H9 (cell line): Measurements from ENCODE around the gene DEFB116. TPM values are rescaled to one million over a fixed set of nuclear protein-coding genes. Genes with fewer than 3 reads are reported as not detected.

Source experiments
- DNase-seq: peaks from one replicate; pipeline ENCODE4 v3.0.0-alpha.2; 2017
- H2AFZ ChIP-seq: one replicate; pipeline ENCODE4 v1.6.1; 2013; ENCODE audit warnings: mild to moderate bottlenecking, low read length, control low read depth, moderate library complexity
- H2AK5ac ChIP-seq: 2 replicates; pipeline ENCODE4 v1.6.1; 2013; ENCODE audit warnings: low read length, control low read depth, mixed read lengths; ENCODE audit not compliant: insufficient read length
- H2BK120ac ChIP-seq: one replicate; pipeline ENCODE4 v1.6.1; 2013; ENCODE audit warnings: low read depth, mild to moderate bottlenecking, low read length, control low read depth, inconsistent platforms; ENCODE audit not compliant: poor library complexity, severe bottlenecking
- H2BK12ac ChIP-seq: 2 replicates; pipeline ENCODE4 v1.6.1; 2013; ENCODE audit warnings: low read length, control low read depth, mixed read lengths, low read depth; ENCODE audit not compliant: insufficient read length
- H2BK15ac ChIP-seq: 2 replicates; pipeline ENCODE4 v1.6.1; 2013; ENCODE audit warnings: low read depth, low read length, control low read depth
- H2BK20ac ChIP-seq: one replicate; pipeline ENCODE4 v1.6.1; 2013; ENCODE audit warnings: low read depth, mild to moderate bottlenecking, low read length, control low read depth, inconsistent platforms; ENCODE audit not compliant: poor library complexity, severe bottlenecking
- H2BK5ac ChIP-seq: 2 replicates; pipeline ENCODE4 v1.6.1; 2013; ENCODE audit warnings: low read length, control low read depth, mixed read lengths; ENCODE audit not compliant: insufficient read length
- H3K14ac ChIP-seq: 2 replicates; pipeline ENCODE4 v1.6.1; 2013; ENCODE audit warnings: low read length, control low read depth; ENCODE audit not compliant: insufficient read depth
- H3K18ac ChIP-seq: 2 replicates; pipeline ENCODE4 v1.6.1; 2013; ENCODE audit warnings: low read depth, mild to moderate bottlenecking, mixed read lengths, low read length, control low read depth; ENCODE audit not compliant: insufficient read length
- H3K23ac ChIP-seq: 2 replicates; pipeline ENCODE4 v1.6.1; 2013; ENCODE audit warnings: low read length, control low read depth, mixed read lengths, low read depth; ENCODE audit not compliant: insufficient read length
- H3K23me2 ChIP-seq: 2 replicates; pipeline ENCODE4 v1.6.1; 2013; ENCODE audit warnings: low read depth, mild to moderate bottlenecking, mixed read lengths, low read length, control low read depth; ENCODE audit not compliant: insufficient read length, poor library complexity, severe bottlenecking
- H3K27ac ChIP-seq: 2 replicates; pipeline ENCODE4 v1.5.1; 2013; ENCODE audit warnings: low read length, control low read depth, mixed read lengths, low read depth; ENCODE audit not compliant: insufficient read length
- H3K27me3 ChIP-seq: 2 replicates; pipeline ENCODE4 v1.6.1; 2013; ENCODE audit warnings: low read length, control low read depth, inconsistent platforms; ENCODE audit not compliant: insufficient read depth
- H3K4ac ChIP-seq: 2 replicates; pipeline ENCODE4 v1.6.1; 2013; ENCODE audit warnings: low read depth, mild to moderate bottlenecking, control low read depth, inconsistent platforms, low read length, moderate library complexity
- H3K4me1 ChIP-seq: 2 replicates; pipeline ENCODE4 v1.6.1; 2013; ENCODE audit warnings: low read length, control low read depth, inconsistent platforms; ENCODE audit not compliant: insufficient read depth
- H3K4me2 ChIP-seq: 2 replicates; pipeline ENCODE4 v1.6.1; 2013; ENCODE audit warnings: low read length, control low read depth, mixed read lengths; ENCODE audit not compliant: insufficient read length, insufficient read depth
- H3K56ac ChIP-seq: 2 replicates; pipeline ENCODE4 v1.6.1; 2013; ENCODE audit warnings: low read depth, mild to moderate bottlenecking, mixed read lengths, low read length, control low read depth; ENCODE audit not compliant: insufficient read length
- H3K79me1 ChIP-seq: 2 replicates; pipeline ENCODE4 v1.6.1; 2013; ENCODE audit warnings: low read depth, mild to moderate bottlenecking, moderate library complexity, low read length, control low read depth, inconsistent platforms; ENCODE audit not compliant: insufficient read depth, poor library complexity, severe bottlenecking
- H3K79me2 ChIP-seq: 2 replicates; pipeline ENCODE4 v1.6.1; 2013; ENCODE audit warnings: low read length, control low read depth, inconsistent platforms; ENCODE audit not compliant: insufficient read depth
- H3K9ac ChIP-seq: 2 replicates; pipeline ENCODE4 v1.6.1; 2013; ENCODE audit warnings: low read length, control low read depth, mixed read lengths; ENCODE audit not compliant: insufficient read length; ENCODE audit errors: extremely low read depth
- H3K9me3 ChIP-seq: one replicate; pipeline ENCODE4 v1.6.1; 2013; ENCODE audit warnings: low read depth, low read length, inconsistent platforms; ENCODE audit not compliant: control insufficient read depth
- H3T11ph ChIP-seq: one replicate; pipeline ENCODE4 v1.6.1; 2013; ENCODE audit warnings: mild to moderate bottlenecking, low read length, control low read depth, inconsistent platforms
- H4K20me1 ChIP-seq: one replicate; pipeline ENCODE4 v1.6.1; 2013; ENCODE audit not compliant: control insufficient read depth, insufficient read length, insufficient read depth
- H4K5ac ChIP-seq: 2 replicates; pipeline ENCODE4 v1.6.1; 2013; ENCODE audit warnings: low read depth, mild to moderate bottlenecking, mixed read lengths, low read length, control low read depth; ENCODE audit not compliant: insufficient read length
- H4K8ac ChIP-seq: replicated peaks from 2 replicates; pipeline ENCODE4 v1.6.1; 2013; ENCODE audit warnings: low read length, control low read depth, mixed read lengths, low read depth; ENCODE audit not compliant: insufficient read length
- H4K91ac ChIP-seq: 2 replicates; pipeline ENCODE4 v1.6.1; 2013; ENCODE audit warnings: low read depth, mild to moderate bottlenecking, moderate library complexity, mixed read lengths, low read length, control low read depth; ENCODE audit not compliant: insufficient read length
- H3K27ac Mint-ChIP-seq, 3 experiments: 2 replicates in 2 of 3; 3 replicates in 1 of 3; pipeline ENCODE4 v1.8.0; 2020 to 2021; ENCODE audit warnings: mixed read lengths in 3 of 3, mild to moderate bottlenecking in 1 of 3, moderate library complexity in 1 of 3
- H3K27me3 Mint-ChIP-seq: 2 replicates; pipeline ENCODE4 v1.8.0; 2021; ENCODE audit warnings: low read depth, mild to moderate bottlenecking, moderate library complexity, mixed read lengths
- H3K36me3 Mint-ChIP-seq, 3 experiments: 2 replicates in 2 of 3; 3 replicates in 1 of 3; pipeline ENCODE4 v1.8.0; 2020 to 2021; ENCODE audit warnings: low read depth in 3 of 3, mixed read lengths in 3 of 3; ENCODE audit not compliant: insufficient read depth in 1 of 3
- H3K4me1 Mint-ChIP-seq, 2 experiments: 2 replicates each; pipeline ENCODE4 v1.8.0; 2020; ENCODE audit warnings: mixed read lengths in 2 of 2
- H3K4me3 Mint-ChIP-seq, 2 experiments: 2 replicates in 1 of 2; 3 replicates in 1 of 2; pipeline ENCODE4 v1.8.0; 2020 to 2021; ENCODE audit warnings: mild to moderate bottlenecking in 2 of 2, mixed read lengths in 2 of 2, moderate library complexity in 1 of 2
- H3K9me3 Mint-ChIP-seq, 2 experiments: 2 replicates in 1 of 2; 3 replicates in 1 of 2; pipeline ENCODE4 v1.8.0; 2020; ENCODE audit warnings: mild to moderate bottlenecking in 2 of 2, mixed read lengths in 2 of 2, moderate library complexity in 1 of 2
- WGBS: extraction: QIAGEN DNeasy Blood & Tissue Kit; methylation state at CpG from one replicate; pipeline ENCODE4 v1.1.7; 2013; ENCODE audit warnings: missing lambda C conversion rate, low lambda C conversion rate, mixed read lengths; ENCODE audit not compliant: insufficient read length; ENCODE audit errors: extremely low coverage; 5-methylcytosine and 5-hydroxymethylcytosine counted together
- total RNA-seq: library from RNA; stranded (reverse); gene quantifications from 2 replicates; pipeline ENCODE4 v1.2.1, GENCODE V29; 2021
- TF ChIP-seq, protein P1 (sequence below): fragments of 200-600 bp; sonication (generic); conservative IDR thresholded peaks from 3 replicates; pipeline ENCODE4 v1.8.0; 2021; ENCODE audit warnings: antibody characterized with exemption, mild to moderate bottlenecking

The DEFB116 gene
- total RNA-seq, 1 experiment from 2014 or later, result not detected

DNA sequence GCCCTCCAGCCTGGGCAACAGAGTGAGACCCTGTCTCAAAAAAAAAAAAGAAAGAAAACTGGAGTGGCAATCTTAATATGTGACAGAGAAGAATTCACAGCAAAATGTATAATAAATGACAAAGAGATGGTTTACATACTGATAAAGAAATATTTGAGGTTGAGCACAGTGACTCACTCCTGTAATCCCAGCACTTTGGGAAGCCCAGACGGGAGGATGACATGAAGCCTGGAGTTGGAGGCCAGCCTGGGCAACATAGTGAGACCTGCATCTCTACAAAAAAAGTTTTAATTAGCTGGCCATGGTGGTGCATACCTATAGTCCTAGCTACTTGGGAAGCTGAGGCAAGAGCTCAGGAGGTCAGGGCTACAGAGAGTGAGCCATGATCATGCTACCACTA, 47.6 kb upstream of the DEFB116 start:
- peaks cover 3% of the 10 kb centered on the region for H3K27me3 Mint-ChIP-seq
- Histone ChIP-seq H2BK20ac (no peak overlapping the region), H3K79me1 (no peaks in the 10 kb centered on the region), H3K4me2 (no peak overlapping the region), H3K4ac (no peak overlapping the region), H3K14ac (no peak overlapping the region), H4K20me1 (no peaks in the 10 kb centered on the region), H2BK12ac (no peak overlapping the region), H3K23ac (no peak overlapping the region), H3K9ac (no peak overlapping the region), H3K79me2 (no peaks in the 10 kb centered on the region), H3K18ac (no peak overlapping the region), H2AFZ (no peak overlapping the region), H3T11ph (no peak overlapping the region), H3K4me1 (no peaks in the 10 kb centered on the region), H3K23me2 (no peaks in the 10 kb centered on the region), H3K27ac (no peak overlapping the region), H2BK15ac (no peak overlapping the region), H2AK5ac (no peak overlapping the region), H3K56ac (no peak overlapping the region), H2BK120ac (no peak overlapping the region), H3K27me3 (no peaks in the 10 kb centered on the region), H2BK5ac (no peak overlapping the region), H3K9me3 (peaks cover 70% of the 10 kb centered on the region), H4K8ac (no peak overlapping the region), H4K91ac (no peak overlapping the region), H4K5ac (no peak overlapping the region)
- no CpG with 5 or more reads among the region's 1 CpG for WGBS
- peaks cover 68 to 79% of the 10 kb centered on the region in 2 experiments for H3K9me3 Mint-ChIP-seq
- no peaks in the 10 kb centered on the region for H3K4me1 Mint-ChIP-seq
- H3K36me3 Mint-ChIP-seq, result peaks cover 0 to 23% (median 0%) of the 10 kb centered on the region in 3 experiments; a peak in 4 of 7 replicates
- no peak overlapping the region for H3K4me3 Mint-ChIP-seq
- H3K27ac Mint-ChIP-seq, result no peak overlapping the region
- DNase-seq, result no peak
- TF ChIP-seq, protein P1, sequence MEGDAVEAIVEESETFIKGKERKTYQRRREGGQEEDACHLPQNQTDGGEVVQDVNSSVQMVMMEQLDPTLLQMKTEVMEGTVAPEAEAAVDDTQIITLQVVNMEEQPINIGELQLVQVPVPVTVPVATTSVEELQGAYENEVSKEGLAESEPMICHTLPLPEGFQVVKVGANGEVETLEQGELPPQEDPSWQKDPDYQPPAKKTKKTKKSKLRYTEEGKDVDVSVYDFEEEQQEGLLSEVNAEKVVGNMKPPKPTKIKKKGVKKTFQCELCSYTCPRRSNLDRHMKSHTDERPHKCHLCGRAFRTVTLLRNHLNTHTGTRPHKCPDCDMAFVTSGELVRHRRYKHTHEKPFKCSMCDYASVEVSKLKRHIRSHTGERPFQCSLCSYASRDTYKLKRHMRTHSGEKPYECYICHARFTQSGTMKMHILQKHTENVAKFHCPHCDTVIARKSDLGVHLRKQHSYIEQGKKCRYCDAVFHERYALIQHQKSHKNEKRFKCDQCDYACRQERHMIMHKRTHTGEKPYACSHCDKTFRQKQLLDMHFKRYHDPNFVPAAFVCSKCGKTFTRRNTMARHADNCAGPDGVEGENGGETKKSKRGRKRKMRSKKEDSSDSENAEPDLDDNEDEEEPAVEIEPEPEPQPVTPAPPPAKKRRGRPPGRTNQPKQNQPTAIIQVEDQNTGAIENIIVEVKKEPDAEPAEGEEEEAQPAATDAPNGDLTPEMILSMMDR, result no peak
